ENCODE results near the gene SF3B2.

DNA sequence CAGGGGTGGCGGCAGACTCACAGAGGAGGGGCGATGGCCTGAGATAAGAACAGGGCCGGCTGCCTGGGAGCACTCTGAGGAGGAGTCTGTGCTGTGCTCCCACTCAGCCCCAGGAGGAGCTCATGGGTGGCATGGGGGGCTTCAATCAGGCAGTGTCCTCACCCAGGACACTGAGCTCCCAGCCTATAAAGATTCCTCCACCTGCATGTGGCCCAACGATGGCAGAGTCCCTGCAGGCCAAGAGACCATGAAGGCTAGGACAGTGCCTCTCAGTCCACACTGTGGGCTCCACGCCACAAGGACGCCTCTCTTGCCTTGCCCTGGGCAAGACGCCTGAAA, 38.4 kb upstream of the SF3B2 start:
- no peak for TF ChIP-seq RARB (CRISPR knock-in tag; IDR thresholded peaks at IDR 0.05)
- TF ChIP-seq ISL1 (CRISPR knock-in tag; IDR thresholded peaks at IDR 0.05): no peak
- TF ChIP-seq ZNF8 (CRISPR knock-in tag; IDR thresholded peaks at IDR 0.05): no peak
- TF ChIP-seq, protein P1, sequence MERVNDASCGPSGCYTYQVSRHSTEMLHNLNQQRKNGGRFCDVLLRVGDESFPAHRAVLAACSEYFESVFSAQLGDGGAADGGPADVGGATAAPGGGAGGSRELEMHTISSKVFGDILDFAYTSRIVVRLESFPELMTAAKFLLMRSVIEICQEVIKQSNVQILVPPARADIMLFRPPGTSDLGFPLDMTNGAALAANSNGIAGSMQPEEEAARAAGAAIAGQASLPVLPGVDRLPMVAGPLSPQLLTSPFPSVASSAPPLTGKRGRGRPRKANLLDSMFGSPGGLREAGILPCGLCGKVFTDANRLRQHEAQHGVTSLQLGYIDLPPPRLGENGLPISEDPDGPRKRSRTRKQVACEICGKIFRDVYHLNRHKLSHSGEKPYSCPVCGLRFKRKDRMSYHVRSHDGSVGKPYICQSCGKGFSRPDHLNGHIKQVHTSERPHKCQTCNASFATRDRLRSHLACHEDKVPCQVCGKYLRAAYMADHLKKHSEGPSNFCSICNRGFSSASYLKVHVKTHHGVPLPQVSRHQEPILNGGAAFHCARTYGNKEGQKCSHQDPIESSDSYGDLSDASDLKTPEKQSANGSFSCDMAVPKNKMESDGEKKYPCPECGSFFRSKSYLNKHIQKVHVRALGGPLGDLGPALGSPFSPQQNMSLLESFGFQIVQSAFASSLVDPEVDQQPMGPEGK (CRISPR knock-in tag; IDR thresholded peaks at IDR 0.05; ENCODE audit: borderline replicate concordance): no peak
- TF ChIP-seq ZFP30 (CRISPR knock-in tag; IDR thresholded peaks at IDR 0.05): no peak
- no peak for TF ChIP-seq ESRRG (CRISPR knock-in tag; IDR thresholded peaks at IDR 0.05)
- TF ChIP-seq, protein P2, sequence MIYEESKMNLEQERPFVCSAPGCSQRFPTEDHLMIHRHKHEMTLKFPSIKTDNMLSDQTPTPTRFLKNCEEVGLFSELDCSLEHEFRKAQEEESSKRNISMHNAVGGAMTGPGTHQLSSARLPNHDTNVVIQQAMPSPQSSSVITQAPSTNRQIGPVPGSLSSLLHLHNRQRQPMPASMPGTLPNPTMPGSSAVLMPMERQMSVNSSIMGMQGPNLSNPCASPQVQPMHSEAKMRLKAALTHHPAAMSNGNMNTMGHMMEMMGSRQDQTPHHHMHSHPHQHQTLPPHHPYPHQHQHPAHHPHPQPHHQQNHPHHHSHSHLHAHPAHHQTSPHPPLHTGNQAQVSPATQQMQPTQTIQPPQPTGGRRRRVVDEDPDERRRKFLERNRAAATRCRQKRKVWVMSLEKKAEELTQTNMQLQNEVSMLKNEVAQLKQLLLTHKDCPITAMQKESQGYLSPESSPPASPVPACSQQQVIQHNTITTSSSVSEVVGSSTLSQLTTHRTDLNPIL (CRISPR knock-in tag; IDR thresholded peaks at IDR 0.05; ENCODE audit: low read depth): no peak
- no peak for TF ChIP-seq ZC3H10 (CRISPR knock-in tag; IDR thresholded peaks at IDR 0.05)
- TF ChIP-seq SNAI2 (CRISPR knock-in tag; IDR thresholded peaks at IDR 0.05): no peak
- TF ChIP-seq GLIS3 (CRISPR knock-in tag; IDR thresholded peaks at IDR 0.05): no peak
- TF ChIP-seq, protein P3, sequence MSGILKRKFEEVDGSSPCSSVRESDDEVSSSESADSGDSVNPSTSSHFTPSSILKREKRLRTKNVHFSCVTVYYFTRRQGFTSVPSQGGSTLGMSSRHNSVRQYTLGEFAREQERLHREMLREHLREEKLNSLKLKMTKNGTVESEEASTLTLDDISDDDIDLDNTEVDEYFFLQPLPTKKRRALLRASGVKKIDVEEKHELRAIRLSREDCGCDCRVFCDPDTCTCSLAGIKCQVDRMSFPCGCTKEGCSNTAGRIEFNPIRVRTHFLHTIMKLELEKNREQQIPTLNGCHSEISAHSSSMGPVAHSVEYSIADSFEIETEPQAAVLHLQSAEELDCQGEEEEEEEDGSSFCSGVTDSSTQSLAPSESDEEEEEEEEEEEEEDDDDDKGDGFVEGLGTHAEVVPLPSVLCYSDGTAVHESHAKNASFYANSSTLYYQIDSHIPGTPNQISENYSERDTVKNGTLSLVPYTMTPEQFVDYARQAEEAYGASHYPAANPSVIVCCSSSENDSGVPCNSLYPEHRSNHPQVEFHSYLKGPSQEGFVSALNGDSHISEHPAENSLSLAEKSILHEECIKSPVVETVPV (CRISPR knock-in tag; IDR thresholded peaks at IDR 0.05): no peak
- no peak for TF ChIP-seq BACH2 (CRISPR knock-in tag; IDR thresholded peaks at IDR 0.05; ENCODE audit: borderline replicate concordance)
- TF ChIP-seq PPARA (CRISPR knock-in tag; IDR thresholded peaks at IDR 0.05; ENCODE audit: borderline replicate concordance): no peak
- TF ChIP-seq ZFP3 (CRISPR knock-in tag; IDR thresholded peaks at IDR 0.05): no peak
